NCI-H2081 (cell line): ENCODE results near the gene SORCS2.

Experiments used
- DNase-seq, 2 experiments: peaks; one replicate each; lab custom pipeline; 2025; lab: John Stamatoyannopoulos, UW

SORCS2 gene

DNA sequence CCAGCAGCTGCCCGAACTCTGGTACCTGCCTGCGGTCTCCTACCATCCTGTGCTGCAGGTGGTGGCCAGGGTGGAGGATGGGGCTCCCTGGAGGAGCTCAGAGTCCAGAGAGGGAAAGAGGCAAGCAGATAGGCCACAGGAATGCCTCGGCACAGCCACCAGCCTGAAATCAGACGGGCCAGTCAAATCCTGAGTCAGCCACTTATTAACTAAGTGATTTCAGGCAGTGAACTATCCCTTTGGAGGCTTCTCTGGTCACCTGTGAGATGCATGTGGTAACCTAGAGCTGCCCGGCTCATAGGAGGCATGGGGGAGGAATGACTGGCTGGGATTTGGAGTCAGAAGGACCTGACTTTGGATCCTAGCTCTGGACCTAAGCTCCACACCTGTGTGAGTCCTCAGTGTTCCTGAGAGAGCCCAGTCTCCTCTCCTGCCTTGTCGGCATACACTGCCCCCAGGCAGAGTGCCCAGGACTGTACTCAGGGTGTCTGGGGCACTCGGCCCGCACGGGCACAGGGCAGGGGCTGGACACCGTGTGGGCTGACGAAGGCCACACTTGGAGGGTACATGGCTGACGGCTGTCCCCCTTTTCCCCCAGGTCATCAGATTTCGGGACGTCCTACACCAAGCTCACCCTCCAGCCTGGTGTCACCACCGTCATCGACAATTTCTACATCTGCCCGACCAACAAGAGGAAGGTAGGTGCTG is 338.7 kb downstream of the SORCS2 start:
- DNase-seq: no peak

- DNase-seq: no peak
These were observed 339.3 kb downstream of the SORCS2 start for GRCh38 chr4:7531640-7531994.

DNA sequence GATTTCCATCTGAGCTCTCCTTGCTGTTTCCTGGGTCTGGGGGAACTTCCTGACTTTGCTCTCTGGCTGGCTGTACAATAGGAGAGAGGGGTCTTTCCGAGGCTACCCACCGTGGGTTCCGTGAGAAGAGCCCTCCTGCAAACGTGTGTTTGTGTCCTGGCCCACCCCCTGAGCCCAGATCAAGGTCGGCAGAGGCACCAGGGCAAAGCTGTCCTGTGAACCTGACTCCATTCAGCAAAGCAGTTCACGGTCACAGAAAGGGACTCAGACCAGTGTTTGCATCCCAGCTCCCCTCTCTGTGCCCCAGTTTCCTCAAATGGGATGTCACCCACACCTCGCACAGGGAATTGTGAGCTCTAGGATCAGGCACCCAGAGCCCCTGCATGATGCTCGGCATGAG is 339.7 kb downstream of the SORCS2 start:
- DNase-seq: no peak

GRCh38 chr4:7533267-7533666 is 340.9 kb downstream of the SORCS2 start:
- no peak for DNase-seq

GRCh38 chr4:7535094-7535493 is 342.8 kb downstream of the SORCS2 start:
- no peak for DNase-seq

DNA sequence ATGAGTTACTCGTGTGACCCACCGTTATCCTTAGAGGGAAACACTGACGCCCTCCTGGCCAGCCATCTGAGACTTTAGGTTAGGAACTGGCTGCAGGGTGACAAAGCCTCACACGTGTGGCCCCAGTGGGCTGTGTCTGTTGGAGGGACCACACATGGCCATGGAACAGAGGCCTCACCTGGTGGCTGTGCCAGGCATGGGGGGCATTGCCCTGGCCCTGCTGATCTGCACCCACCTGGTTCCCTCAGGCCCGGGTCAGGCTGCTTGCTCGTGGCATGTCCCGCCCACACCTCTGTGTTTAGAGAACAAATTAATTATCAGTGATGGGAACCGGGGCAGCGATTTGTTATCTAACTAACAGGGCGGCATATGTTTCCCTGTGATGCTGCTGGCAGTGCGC is 343.3 kb downstream of the SORCS2 start:
- no peak for DNase-seq

DNA sequence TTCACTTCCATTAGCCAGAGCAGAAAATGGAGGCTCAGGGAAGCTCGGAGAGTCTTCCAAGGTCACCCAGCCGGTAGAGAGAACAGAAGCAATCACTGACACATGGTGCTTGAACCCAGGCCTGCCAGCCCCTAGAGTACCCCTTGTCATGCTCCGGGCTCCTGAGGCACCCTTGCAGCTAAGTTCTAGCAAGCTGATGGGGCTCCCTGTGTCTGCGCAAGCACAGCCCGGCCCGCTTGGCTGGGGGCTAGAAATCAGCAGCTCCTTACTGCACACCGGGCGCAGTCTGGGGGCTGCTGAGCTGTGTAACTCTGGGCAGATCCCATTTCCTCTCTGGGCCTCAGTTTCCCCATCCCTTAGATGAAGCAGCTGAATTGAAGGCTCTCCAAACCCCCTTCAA is 344.5 kb downstream of the SORCS2 start:
- no peak for DNase-seq

DNA sequence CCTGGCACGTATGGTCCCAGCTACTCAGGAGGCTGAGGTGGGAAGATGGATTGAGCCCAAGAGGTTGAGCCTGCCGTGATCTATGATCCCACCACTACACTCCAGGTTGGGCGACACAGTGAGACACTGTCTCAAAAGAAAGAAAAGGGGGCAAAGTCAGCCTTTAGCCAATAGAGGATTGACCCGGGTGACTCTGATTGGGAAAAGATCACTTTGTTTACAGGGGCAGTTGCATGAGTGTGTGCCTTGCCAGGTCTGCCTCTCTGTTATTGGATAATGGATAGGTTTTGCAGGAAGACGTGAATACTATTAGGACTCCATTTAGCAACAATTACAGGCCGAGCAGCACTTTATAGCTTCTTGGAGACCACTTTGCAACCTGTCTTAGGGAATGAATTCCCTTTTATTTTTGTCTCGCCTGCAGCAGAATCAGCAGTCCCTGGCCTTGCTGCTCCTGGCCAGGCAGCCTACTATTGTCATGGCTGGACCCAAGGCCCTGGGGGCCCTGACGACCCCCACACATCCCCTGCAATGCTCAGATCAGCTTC is 345.6 kb downstream of the SORCS2 start:
- no peak for DNase-seq

DNA sequence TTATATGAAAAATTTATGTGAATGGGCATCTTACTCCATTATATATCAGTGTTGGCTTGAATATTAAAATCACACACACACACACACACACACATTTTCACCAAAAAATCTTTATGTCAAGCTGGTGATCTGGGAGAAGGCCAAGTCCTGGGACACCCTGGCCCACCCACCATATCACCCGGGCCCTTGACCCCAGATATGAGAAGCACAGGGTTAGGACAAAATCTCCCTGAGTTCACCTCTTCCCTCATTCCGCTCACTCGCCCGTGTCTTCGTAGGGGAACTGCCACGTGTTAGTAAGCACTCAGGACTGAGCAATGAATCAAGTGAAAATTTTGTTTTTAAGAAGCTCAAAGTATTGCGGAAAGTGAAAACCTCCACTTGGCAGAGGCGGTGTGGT is 346.2 kb downstream of the SORCS2 start:
- DNase-seq: no peak

DNA sequence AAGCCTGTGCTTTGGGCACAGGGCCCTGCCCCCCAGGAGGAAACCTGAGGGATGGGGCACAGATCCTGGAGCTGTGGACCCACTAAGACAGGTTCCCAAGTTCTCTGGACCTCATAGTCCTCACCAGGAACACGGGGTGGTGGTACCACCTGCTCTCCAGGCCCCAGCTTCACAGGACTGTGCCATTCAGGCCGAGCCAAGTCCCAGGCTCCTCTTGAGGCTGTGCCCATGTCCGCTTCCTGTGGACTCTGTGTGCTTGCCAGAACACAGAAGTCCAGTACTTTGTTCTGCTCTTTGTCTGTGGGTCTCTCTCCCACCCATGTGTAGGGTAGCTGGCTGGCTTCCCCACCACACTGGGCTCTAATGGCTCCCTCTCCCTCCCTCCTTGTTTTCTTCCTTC is 346.8 kb downstream of the SORCS2 start:
- no peak for DNase-seq

- DNase-seq: no peak
These were observed 347.3 kb downstream of the SORCS2 start for GRCh38 chr4:7539659-7540058.

DNA sequence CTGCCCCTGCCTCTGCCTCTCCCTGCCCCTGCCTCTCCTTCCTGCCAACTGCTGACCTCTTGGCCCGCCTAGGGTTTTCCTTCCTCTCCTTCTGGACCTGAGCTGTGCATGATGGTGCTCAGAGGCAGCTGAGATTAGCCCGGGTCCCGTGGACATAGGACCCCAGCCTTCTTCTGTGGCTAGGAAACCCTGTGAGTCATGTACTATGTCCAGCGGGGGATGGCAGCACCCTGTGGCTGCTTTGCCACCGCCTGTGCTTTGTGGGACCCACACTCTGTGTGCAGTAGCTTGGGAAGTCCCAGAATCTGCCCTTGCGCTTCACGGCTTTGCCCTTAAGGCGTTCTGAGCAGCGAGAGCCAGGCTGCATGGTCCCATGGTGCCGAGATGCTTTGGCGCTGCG is 347.9 kb downstream of the SORCS2 start:
- no peak for DNase-seq

DNA sequence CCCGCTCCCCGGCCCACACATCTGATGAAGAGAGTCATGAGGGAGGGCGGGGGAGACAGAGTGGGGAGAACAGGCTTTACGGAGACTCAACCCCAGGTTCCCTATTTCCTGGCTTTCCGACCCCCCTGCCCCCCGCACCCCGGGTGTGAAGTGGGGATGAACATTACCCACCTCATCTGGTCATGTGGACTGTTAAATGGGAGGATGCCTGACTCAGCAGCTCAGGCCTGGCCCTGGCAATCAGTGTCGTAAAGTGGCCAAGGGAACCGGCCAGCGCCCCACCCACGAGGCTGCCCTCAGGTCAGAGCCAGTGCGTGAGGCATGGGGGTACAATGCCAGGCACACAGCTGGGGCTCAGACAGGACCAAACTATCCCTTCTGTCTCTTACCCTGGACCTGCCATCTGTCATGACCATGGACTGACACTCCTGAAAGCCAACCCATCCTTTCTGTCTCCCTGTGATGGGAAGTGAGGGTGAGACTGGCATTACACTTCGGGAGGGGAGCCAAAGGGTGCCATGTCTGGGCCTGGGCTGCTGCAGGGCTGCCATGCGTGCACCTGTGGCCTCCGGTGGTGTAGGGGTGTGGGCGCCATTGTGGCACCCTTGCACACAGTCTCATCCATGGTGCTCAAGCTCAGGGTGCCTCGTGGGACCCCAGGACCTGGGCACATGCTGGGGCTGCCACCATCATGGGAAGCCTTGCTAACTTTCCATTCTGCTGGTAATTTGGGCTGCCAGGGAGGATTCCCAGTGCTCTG is 348.5 kb downstream of the SORCS2 start:
- DNase-seq: no peak

DNA sequence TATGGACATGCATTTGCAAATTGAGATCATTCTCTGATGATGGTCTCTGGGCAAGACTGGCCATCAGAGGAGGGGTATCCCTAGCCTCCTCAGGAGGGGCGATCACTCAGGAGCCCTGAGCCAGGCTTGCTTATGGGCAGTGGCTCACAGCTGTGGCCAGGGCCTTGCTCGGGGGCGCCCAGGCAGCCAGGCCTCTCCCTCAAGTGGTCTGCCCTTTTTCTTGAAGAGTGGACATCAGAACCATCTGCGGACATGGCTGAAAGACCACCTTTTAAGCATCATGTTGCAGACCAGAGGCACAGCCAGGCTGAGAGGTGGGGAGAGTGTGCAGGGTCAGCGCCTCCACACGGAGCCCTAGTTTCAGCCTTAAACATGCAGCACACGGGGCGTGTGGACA is 349.1 kb downstream of the SORCS2 start:
- DNase-seq: no peak

DNA sequence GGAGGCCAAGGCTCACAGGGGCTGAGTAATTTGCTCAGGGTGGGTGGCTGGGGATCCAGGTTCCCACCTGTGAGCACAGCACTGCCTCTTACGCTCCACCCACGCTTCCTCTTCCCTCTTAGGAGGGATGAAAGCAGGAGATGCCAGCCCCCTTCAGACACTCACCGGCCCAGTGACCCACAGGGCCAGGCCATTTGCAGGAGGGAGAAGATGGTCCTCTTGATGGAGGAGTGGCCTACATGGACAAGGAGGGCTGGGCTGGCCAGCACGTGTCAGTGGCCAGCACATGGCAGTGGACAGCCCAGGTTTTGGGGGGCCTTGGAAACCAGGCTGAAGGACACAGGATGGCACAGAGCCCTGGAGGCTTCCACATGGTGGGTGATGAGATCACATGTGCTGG is 350.4 kb downstream of the SORCS2 start:
- no peak for DNase-seq

DNA sequence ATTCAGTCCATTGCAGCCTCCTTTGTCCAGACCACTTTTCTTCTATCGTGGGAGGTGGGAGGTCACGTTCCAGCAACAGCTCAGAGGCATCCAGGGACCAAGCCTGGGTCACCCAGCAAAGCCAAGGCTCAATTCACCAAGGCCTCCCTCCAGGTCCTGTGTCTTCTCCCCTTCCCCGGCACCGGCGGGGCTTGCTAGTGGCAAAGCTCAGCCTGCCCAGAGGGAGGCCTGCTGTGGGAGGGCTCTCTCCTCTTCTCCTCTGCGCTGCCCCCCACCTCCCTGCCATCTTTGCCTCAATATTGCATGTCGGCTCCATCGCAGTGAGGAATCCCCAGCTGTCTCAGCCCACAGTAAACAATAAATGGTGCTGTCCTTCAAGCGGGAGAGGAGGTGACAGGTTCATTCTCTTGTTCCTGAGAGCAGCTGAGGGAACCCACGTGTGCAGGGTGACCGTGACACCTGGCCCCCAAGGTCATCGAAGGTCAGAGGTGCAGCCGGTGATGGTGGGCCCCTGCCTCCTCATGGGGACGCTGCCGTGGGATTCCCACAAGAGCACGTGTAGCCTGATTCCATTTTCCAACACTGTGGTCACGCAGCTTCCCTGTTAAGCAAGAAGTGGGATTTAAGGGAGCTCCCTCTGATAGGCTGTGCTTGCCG is 353.9 kb downstream of the SORCS2 start:
- DNase-seq: no peak

GRCh38 chr4:7546809-7547367 is 354.6 kb downstream of the SORCS2 start:
- no peak for DNase-seq

- DNase-seq: peak in 1 of 2 experiments; percentile 12
These were observed 355.2 kb downstream of the SORCS2 start for GRCh38 chr4:7547368-7548040.

DNA sequence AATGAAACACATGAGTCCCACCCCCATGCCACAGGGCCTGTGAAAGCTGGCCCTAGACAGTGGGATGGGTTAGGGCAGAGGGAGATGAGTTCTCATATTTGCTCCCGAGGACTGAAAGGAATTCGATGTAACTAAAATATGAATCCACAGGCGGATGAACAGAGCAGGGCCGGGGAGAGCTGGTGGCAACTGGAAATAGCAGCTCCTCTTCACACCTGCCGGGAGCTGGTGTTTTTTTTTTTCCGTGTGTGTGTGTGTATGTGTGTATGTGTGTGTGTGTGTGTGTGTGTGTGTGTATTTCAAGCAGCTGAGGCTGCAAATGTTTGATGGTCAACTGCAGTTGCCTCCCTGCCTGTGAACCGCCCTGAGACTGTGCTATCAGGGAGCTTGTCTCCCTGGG is 357.5 kb downstream of the SORCS2 start:
- no peak for DNase-seq

DNA sequence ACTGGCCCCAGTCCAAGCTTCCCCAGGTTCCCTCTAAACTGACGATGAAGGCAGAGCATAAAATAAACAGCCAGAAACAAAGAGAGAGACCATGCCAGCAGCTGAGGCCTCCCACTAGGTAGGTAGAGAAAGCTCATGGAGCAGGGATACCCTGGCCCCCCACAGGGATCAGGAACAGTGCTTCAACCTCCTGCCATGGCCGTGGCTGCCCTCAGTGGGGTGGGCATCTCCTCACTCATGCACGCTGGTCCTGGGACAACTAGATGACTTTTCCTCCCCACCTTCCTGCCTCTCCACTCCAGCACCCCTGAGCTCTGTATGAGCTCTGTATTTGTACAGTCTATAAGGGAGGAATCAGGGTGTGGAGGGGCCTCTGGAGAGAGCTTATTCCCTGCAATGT is 360.1 kb downstream of the SORCS2 start:
- DNase-seq: no peak

DNA sequence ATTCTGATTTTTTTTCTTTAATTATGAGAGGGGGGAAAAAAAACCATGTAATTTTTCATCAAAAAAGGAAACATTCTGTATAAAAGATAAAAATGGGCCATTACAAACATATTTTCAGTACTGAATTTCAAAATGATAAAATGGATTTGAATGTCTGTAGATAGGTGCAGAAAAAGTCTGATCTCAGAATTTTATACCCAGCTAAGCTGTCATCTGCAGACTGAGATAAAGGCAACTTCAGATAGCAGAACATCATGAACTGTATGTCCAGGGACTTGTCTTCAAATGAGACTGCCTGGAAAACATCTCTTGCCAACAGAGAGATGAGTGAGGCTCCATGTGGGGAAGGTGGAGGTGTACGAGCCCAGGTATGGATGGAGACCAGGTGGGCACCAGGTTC is 360.9 kb downstream of the SORCS2 start:
- DNase-seq: no peak

DNA sequence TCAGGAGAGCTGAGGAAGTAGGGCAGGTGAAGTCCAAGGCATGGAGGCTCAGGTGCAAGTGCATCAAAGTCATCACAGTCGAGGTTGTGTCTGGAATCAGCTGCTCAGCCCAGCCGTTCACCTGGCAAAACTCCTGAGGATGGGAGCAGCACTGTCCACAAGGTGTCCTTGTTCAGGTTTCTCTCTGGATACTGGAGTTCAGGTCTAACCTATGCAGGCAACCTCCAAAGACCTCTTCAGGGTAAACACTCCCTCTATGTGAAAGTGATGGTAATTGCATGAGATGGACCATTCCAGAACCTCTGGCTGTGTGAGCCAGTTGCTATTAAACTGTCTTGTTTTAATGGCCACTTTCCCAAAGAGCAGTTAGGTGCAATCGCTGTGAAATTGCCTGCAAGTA is 362.6 kb downstream of the SORCS2 start:
- no peak for DNase-seq
